Measurements from ENCODE around the gene MBD1. TPM values are rescaled to one million over a fixed set of nuclear protein-coding genes. Genes with fewer than 3 reads are reported as not detected.
"Not testable (repeated sequence)": the region's sequence is repeated elsewhere in the genome, so short reads cannot be mapped to it uniquely, and the experiment has no call there.

The MBD1 gene, protein sequence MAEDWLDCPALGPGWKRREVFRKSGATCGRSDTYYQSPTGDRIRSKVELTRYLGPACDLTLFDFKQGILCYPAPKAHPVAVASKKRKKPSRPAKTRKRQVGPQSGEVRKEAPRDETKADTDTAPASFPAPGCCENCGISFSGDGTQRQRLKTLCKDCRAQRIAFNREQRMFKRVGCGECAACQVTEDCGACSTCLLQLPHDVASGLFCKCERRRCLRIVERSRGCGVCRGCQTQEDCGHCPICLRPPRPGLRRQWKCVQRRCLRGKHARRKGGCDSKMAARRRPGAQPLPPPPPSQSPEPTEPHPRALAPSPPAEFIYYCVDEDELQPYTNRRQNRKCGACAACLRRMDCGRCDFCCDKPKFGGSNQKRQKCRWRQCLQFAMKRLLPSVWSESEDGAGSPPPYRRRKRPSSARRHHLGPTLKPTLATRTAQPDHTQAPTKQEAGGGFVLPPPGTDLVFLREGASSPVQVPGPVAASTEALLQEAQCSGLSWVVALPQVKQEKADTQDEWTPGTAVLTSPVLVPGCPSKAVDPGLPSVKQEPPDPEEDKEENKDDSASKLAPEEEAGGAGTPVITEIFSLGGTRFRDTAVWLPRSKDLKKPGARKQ
- 48.2 and 49.7 TPM in 2 replicates for total RNA-seq (2014; rRNA removed; shearing (Covaris generic))

DNA sequence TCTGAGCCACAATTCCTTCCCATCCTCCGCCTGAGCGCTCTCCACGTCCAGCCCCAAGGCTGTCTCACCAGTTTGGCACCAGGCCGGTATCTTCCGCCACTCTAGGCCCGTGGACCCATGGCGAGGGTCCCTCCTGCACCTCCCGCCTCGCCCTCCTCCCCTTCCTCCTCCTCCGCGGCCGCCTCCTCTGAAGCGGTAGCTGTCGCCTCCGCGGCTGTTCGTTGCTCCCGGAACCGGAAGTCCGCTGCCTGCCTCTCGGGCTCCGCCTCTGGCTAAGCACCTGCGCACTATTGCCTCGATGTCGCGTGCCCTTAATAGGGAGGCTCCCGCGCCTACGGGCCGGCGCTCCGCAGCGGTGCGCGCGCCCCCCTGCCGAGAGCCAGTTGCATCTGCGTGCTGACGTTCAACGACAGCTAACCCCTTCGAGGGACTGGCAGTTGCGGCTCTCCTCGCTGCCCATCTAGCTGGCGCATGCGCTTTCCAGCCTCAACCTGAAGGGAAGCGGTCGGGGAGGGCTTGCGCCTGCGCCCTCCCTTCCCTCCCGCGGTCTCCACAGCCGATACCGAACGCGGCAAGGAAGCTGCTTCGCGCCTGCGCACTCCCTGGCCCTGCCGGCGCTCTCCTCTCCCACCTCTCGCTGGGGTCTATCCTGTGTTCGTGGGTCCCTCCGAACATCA lies at the start of gene MBD1:
Gene MBD1 (minus strand): TSS at position 229 of the 677 bp plus-strand sequence. CDS start 1,531 bp downstream, outside the sequence.
- in situ Hi-C loops (cut with HindIII; ENCODE audit: low sequenced_read_pairs), result no loop called here

DNA sequence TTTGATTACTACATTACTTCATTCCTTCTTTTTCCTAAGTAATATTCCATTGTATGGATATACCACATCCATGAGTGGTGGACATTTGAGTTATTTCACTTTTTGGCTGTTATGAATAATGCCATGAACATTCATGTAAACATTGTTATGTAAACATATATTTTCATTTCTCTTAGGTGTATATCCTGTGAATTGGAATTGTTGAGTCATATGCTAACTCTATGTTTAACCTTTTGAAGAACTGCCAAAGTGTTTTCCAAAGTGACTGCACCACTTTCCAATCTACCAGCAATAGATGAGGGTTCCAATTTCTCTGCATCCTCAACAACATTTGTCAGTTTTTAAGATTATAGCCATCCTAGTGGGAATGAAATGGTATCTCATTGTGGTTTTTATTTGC lies 48.9 kb upstream of the MBD1 start:
- in situ Hi-C loops (cut with HindIII; ENCODE audit: low sequenced_read_pairs), result no loop called here
- DNase-seq (ENCODE audit: low spot score), result no peak

More for the DNA sequence above, at the start of gene MBD1:
- peak; percentile 98 for DNase-seq (ENCODE audit: low spot score)

DNA sequence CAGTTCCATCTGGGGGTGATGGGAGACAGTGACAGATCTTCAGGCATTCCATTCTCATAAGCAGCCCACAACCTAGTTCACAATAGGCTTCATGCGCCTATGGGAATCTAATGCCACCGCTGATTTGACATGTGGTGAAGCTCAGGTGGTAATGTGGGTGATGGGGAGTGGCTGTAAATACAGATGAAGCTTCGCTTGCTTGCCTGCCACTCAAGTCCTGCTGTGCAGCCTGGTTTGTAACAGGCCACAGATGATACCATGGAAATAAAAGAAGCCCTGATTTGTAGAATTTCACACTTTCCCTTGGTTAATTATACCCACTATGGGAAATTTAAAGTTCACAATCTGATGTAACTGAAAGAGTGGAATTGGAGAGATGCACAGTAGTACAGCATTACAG lies 46.7 kb upstream of the MBD1 start:
- no peak for DNase-seq (ENCODE audit: low spot score)
- in situ Hi-C loops (cut with HindIII; ENCODE audit: low sequenced_read_pairs), result no loop called here

DNA sequence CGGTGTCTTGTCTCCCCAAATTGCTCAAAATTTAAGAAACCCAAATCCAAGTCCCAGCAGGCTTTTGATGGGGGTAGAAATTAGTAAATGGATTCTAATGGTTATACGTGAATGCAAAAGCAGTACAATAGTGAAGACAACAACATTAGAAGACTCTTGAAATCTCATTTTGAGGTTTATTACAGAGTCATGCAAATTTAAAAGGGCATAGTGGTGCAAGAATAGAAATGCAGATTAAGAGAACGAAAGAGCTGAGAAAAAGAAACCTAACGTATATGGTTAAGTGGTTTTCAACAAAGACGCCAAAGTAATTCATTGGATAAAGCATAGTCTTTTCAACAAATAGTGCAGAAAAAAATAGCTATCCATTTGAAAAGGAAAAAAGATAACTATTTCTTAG lies 39.4 kb upstream of the MBD1 start:
- in situ Hi-C loops (cut with HindIII; ENCODE audit: low sequenced_read_pairs), result no loop called here
- no peak for DNase-seq (ENCODE audit: low spot score)

DNA sequence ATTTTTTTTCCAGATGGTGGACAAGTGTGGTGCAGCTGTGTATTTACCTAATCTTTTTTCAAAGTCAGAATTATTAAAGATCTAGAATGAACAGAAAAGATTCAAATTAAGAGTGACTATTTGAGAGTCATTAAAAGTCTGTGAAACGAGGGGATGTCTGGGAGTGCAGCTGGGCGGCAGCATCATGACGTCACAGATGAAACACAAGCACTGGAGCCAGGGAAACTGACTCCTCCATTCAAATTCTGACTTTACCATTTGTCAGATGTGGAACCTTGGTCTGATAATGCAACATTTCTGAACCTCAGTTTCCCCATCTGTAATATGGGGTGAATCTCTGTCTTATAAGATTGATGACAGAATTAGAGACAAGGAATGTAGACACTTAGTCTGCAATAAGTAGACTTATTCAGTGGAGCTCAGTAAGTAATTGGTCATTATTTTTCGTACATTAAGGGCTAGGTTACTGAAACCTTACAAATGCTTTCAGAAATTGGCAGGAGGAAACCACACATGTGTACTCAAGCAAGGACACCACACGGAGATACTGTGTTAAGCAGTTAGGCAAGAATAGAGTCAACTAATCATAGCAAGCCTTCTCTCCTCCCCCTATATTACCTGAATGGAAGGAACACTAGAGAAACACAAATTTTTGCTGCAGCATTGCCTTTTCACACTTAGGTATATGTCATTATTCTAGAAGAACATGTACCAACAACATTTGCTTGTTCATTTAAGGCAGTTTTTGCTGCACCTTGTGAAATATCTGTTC lies 34.0 kb upstream of the MBD1 start:
- in situ Hi-C loops (cut with HindIII; ENCODE audit: low sequenced_read_pairs), result no loop called here
- no peak for DNase-seq (ENCODE audit: low spot score)

DNA sequence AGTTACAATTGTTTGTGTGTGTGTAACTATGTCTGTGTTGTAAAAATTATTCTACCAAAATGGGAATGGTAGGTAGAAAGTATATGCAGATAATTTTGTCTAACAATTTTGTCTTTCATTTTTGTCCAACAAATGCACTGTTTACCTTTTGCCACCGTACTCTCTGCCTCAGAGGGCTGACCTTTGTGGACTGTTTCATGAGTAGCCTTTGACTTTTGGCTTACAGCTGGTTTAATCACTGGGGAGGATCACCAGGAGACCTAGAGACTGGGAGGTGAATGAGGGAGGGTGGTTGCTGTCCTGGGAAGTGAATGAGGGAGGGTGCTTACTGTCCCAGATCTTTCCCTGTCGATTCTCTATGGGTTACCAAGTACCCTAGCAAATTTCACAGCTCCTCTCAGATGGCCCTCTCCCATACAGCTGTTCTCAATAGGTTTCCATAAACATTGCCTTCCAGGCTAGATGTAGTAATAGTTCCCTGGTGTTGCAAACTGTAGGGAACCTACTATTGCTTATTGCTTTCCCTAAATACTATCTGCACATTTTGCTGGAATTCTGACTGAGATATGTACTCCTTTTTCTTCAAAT lies 32.6 kb upstream of the MBD1 start:
- in situ Hi-C loops (cut with HindIII; ENCODE audit: low sequenced_read_pairs), result no loop called here
- no peak for DNase-seq (ENCODE audit: low spot score)

DNA sequence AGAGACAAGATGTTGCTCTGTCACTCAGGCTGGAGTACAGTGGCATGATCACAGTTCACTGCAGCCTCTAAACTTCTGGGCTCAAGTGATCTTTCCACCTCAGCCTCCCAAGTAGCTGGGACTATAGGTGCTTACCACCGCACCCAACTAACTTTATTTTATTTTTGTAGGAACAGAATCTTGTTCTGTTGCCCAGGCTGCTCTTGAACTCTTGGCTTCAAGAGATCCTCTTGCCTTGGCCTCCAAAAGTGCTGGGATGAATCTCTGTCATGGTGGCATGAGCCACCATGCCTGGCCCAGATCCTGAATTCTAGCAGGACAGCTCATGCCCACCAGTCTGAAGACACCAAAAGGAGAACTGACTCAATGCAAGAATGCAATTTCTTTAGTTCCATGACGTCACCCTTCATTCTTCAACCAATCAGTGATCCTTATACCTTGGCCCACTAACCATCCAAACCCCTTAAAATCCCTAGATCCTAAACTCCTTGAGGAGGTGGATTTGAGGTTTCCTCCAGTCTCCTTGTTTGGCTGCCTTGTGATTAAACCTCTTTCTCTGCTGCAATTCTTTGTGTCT lies 31.8 kb upstream of the MBD1 start:
- no peak for DNase-seq (ENCODE audit: low spot score)
- in situ Hi-C loops (cut with HindIII; ENCODE audit: low sequenced_read_pairs), result no loop called here

DNA sequence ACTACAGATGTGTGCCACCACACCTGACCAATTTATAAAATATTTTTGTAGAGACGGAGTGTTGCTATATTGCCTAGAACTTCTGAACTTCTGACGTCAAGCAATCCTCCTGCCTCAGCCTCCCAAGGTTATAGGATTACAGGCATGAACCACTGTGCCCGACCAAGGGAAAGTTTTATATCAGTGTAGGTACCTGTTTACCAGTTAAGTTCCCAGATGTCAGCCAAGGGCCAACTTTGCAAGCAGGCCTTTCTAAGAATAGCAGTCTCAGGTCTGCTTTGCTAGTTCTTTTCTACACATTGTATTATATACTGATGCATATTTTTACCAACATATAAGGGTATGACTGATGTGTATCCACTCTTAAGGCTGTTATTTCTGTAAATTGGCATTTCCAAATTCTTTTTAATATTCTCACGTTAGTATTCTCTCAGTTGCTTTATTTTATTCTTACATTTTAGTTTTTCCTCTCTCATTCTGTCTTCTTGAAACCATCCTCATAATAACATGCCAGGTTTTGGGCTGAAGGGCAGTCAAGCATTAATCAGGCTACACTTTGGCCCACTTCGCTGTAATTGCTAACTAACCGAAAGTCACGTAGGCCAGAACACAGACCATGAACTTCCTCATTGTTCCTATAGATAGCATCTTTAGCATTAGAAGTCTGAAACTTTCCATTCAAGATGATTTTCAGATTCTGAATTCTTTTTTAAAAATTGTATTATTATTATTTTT lies 31.1 kb upstream of the MBD1 start:
- in situ Hi-C loops (cut with HindIII; ENCODE audit: low sequenced_read_pairs), result no loop called here

DNA sequence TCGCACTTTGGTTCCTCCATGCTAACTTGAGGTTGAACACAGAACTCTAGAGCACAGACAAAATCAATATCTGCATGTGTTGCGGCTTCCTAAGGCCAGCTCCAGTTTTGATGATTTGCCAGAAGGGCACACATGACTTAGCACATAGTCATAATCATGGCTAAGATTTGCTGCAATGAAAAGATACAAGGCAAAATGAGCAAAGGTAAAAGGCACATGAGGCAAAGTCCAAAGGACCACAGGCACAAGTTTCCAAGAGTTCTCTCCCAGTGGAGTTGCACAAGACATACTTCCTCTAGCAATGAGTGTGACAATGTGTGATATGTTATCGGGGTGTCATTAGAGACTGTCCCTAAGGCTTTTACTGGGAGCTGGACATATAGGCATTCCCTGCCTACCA lies 30.3 kb upstream of the MBD1 start:
- in situ Hi-C loops (cut with HindIII; ENCODE audit: low sequenced_read_pairs), result no loop called here
- DNase-seq (ENCODE audit: low spot score), result no peak

More for the DNA sequence above, 31.1 kb upstream of the MBD1 start:
- DNase-seq (ENCODE audit: low spot score), result no peak

DNA sequence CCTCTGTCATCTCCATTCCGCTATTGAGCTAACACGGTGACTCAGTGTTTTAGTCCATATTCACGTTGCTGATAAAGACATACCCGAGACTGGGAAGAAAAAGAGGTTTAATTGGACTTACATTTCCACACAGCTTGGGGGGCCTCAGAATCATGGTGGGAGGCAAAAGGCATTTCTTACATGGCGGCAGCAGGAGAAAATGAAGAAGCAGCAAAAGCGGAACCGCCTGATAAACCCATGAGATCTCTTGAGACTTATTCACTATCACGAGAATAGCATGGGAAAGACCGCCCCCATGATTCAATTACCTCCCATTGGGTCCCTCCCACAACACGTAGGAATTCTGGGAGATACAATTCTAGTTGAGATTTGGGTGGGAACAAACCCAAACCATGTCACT lies 28.8 kb upstream of the MBD1 start:
- in situ Hi-C loops (cut with HindIII; ENCODE audit: low sequenced_read_pairs), result no loop called here
- no peak for DNase-seq (ENCODE audit: low spot score)

DNA sequence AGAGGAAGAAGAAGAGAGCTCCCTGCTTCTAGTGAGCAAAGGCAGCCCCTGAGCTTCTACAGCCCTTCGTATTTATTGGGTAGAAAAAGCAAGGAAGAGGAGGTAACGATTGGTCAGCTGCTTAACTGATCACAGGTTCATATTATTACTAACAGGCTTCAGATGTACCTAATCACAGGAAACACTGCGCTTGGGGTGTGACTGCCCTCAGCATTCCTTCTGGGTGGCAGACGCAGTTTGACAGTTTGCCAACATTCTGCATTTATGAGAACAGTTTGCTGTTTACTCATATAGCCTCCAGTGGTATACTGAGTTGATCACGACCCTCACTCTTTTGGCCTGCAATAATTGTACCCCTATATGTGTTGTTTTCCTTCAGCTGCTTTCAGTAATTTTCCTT lies 27.5 kb upstream of the MBD1 start:
- in situ Hi-C loops (cut with HindIII; ENCODE audit: low sequenced_read_pairs); DNase-seq (ENCODE audit: low spot score): not testable (repeated sequence)

DNA sequence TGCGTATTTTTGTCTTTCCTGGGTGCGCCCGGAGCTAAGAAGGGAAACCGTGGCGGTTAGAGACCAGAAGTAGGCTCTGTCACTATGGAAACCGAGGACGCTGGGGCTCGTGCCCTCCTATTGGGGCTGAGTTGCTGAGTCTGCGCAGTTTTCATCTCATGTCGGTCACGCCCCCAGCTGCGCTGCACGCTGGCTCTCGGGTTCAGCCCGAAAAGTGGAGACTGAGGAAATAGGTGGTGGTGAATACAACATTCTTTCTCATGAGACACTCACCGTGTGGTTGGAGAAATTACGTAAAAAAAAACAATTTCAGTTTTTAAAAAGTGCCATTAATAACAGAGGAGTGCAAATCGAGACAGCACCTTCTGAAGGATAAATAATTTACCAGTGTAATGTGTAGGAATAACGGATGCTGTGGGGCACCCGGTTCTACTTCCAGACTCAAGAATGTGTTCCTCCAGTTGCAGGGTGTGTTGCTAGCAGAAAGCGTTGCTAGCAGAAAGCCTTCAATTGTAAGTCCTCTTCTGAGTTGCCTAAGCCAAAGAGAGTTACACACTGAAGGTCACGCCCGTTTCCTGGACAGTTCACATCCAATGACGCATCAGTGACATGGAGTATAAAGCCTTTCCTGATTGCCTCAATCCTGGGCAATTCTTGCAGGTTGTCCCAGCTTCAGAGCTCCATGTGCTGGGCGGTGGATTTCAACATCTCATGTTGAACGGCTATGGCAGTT lies 26.6 kb upstream of the MBD1 start:
- in situ Hi-C loops (cut with HindIII; ENCODE audit: low sequenced_read_pairs), result no loop called here
- peak; percentile 70 for DNase-seq (ENCODE audit: low spot score)

DNA sequence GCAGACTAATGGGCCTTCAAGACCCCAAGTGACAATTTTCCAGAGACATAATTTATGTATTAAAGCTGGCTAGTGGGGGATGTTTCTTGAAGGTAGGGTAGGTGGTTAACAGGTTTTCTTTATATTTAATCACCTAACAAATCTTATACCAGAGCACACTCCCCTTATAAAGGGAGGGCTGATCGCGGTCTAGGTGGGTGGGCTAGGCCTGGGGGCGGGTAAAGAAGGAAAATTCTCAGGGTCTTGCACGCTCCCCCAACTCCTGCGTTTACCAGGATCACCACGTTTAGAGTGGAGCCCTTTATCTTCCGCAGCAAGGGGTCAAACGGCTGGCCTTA lies 26.0 kb upstream of the MBD1 start:
- in situ Hi-C loops (cut with HindIII; ENCODE audit: low sequenced_read_pairs), result no loop called here
- no peak for DNase-seq (ENCODE audit: low spot score)

DNA sequence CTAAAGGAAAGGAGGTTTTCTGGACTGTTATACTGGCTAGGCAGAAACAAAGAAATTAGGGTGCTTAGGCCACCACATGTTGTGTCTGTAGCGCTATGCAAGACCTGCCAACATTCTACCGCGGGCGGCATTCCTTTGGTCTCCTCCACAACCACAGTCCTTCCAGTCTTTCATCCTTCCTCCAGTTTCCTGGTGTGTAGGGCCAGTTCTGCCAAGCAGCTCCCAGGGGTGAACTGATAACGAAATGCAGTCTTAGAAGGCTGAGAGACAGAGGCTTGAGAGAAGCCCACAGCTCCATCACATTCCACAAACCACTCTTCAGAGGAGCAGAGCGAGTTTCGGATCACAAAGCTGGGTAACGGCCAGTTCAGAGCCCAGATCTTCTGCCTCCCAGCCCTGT lies 25.6 kb upstream of the MBD1 start:
- in situ Hi-C loops (cut with HindIII; ENCODE audit: low sequenced_read_pairs), result no loop called here
- no peak for DNase-seq (ENCODE audit: low spot score)

DNA sequence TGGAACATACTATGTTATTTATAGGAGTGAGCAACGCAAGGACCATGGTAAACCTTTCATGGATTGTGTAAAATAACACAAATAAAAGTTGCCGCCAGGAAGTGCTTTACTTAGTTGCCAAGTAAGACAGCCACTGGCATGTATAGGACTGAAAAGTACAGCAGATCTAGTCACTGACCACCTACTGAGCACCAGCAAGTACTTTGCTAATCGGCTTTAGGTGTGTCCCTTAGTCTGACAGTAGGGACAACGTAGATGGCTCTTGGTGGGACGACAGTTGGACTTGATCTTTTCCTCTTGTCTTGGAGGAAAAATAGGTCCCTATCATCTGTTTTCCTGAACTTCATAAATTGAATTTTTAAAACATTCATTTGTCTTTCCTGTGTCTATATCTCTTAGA lies 19.8 kb upstream of the MBD1 start:
- in situ Hi-C loops (cut with HindIII; ENCODE audit: low sequenced_read_pairs), result no loop called here
- DNase-seq (ENCODE audit: low spot score), result no peak

DNA sequence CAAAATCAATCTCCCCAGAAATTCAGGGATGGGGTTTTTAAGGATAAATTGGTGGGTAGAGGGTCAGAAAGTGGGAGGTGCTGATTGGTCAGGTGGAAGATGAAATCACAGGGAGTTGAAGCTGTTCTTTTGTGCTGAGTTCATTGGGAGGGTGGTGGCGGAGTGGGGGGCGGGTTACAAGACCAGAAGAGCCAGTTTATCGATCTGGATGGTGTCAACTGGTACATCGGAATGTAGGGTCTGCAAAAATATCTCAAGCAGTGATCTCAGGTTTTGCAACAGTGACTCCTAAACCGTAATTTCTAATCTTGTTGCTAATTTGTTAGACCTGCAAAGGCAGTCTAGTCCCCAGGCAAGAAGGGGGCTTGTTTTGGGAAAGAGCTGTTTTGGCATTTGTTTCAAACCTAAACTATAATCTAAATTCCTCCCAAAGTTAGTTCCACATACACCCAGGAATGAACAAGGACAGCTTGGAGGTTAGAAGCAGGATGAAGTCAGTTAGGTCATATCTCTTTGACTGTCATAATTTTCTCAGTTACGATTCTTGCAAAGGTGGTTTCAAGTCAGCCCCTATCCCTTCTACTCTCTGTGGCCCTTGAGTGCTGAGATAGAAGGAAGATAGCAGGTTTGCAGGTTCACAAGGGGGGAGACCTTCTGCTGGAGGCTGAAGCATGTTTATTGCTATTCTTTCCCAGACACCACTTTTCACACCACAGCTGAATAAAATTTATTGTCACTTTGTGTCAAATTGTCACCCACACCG lies 18.5 kb upstream of the MBD1 start:
- in situ Hi-C loops (cut with HindIII; ENCODE audit: low sequenced_read_pairs), result no loop called here
- no peak for DNase-seq (ENCODE audit: low spot score)
